ENCODE measurements around the gene EMC7. TPM values are rescaled to one million over a fixed set of nuclear protein-coding genes. Genes with fewer than 3 reads are reported as not detected.
"Not testable (repeated sequence)": the region's sequence is repeated elsewhere in the genome, so short reads cannot be mapped to it uniquely, and the experiment has no call there.

Gene EMC7
- total RNA-seq, 1 donor from 2014 or later: 35.4 TPM

GRCh38 chr15:34126522-34126921, 24.9 kb upstream of the EMC7 start:
- no peaks in the 10 kb centered on the region for H3K36me3 Mint-ChIP-seq
- no peak for DNase-seq (ENCODE audit: low spot score in 2 of 2, unreplicated experiment in 2 of 2)
- peaks cover 12% of the 10 kb centered on the region for H3K9me3 Mint-ChIP-seq
- H3K27me3 Mint-ChIP-seq (ENCODE audit: low read depth): no peaks in the 10 kb centered on the region
- TF ChIP-seq CTCF (IDR thresholded peaks at IDR 0.05; ENCODE audit: unreplicated experiment): no peak
- H3K4me1 Mint-ChIP-seq: peaks cover 6% of the 10 kb centered on the region
- H3K27ac Mint-ChIP-seq: no peak overlapping the region
- H3K4me3 Mint-ChIP-seq: no peak overlapping the region

- peaks cover 14% of the 10 kb centered on the region for H3K9me3 Mint-ChIP-seq
- H3K27ac Mint-ChIP-seq: no peak overlapping the region
- no peak overlapping the region for H3K4me3 Mint-ChIP-seq
- TF ChIP-seq CTCF (IDR thresholded peaks at IDR 0.05; ENCODE audit: unreplicated experiment): no peak
- peaks cover 6% of the 10 kb centered on the region for H3K4me1 Mint-ChIP-seq
- DNase-seq (ENCODE audit: low spot score in 2 of 2, unreplicated experiment in 2 of 2): no peak
- H3K27me3 Mint-ChIP-seq (ENCODE audit: low read depth): no peaks in the 10 kb centered on the region
- H3K36me3 Mint-ChIP-seq: no peaks in the 10 kb centered on the region
Observed at GRCh38 chr15:34125945-34126344, 24.3 kb upstream of the EMC7 start.

- Mint-ChIP-seq H3K4me3 (no peak overlapping the region), H3K4me1 (peaks cover 6% of the 10 kb centered on the region), H3K9me3 (peaks cover 21% of the 10 kb centered on the region), H3K27ac (no peak overlapping the region), H3K27me3 (ENCODE audit: low read depth) (no peaks in the 10 kb centered on the region), H3K36me3 (no peaks in the 10 kb centered on the region)
- no peak for TF ChIP-seq CTCF (IDR thresholded peaks at IDR 0.05; ENCODE audit: unreplicated experiment)
- no peak for DNase-seq (ENCODE audit: low spot score in 2 of 2, unreplicated experiment in 2 of 2)
Observed at GRCh38 chr15:34124651-34125050, 23.0 kb upstream of the EMC7 start.

- Mint-ChIP-seq H3K4me1 (peaks cover 6% of the 10 kb centered on the region), H3K36me3 (no peaks in the 10 kb centered on the region), H3K27ac (no peak overlapping the region), H3K9me3 (peaks cover 20% of the 10 kb centered on the region), H3K27me3 (ENCODE audit: low read depth) (no peaks in the 10 kb centered on the region), H3K4me3 (no peak overlapping the region)
- no peak for TF ChIP-seq CTCF (IDR thresholded peaks at IDR 0.05; ENCODE audit: unreplicated experiment)
- no peak for DNase-seq (ENCODE audit: low spot score in 2 of 2, unreplicated experiment in 2 of 2)
Observed at GRCh38 chr15:34122771-34123183, 21.1 kb upstream of the EMC7 start.

GRCh38 chr15:34121786-34122185, 20.1 kb upstream of the EMC7 start:
- DNase-seq (ENCODE audit: low spot score in 2 of 2, unreplicated experiment in 2 of 2); H3K4me3 Mint-ChIP-seq; H3K27ac Mint-ChIP-seq; H3K36me3 Mint-ChIP-seq; H3K27me3 Mint-ChIP-seq (ENCODE audit: low read depth); H3K4me1 Mint-ChIP-seq: not testable (repeated sequence)
- H3K9me3 Mint-ChIP-seq: peaks cover 15% of the 10 kb centered on the region

- H3K9me3 Mint-ChIP-seq: peaks cover 15% of the 10 kb centered on the region
- H3K4me3 Mint-ChIP-seq, H3K27ac Mint-ChIP-seq: not testable (repeated sequence)
Observed at GRCh38 chr15:34120420-34120819, 18.8 kb upstream of the EMC7 start.

GRCh38 chr15:34119291-34119690, 17.6 kb upstream of the EMC7 start:
- H3K27ac Mint-ChIP-seq: no peak overlapping the region
- DNase-seq (ENCODE audit: low spot score in 2 of 2, unreplicated experiment in 2 of 2): no peak
- H3K27me3 Mint-ChIP-seq (ENCODE audit: low read depth): no peaks in the 10 kb centered on the region
- H3K4me1 Mint-ChIP-seq: peaks cover 8% of the 10 kb centered on the region
- H3K36me3 Mint-ChIP-seq: no peaks in the 10 kb centered on the region
- no peak for TF ChIP-seq CTCF (IDR thresholded peaks at IDR 0.05; ENCODE audit: unreplicated experiment)
- H3K9me3 Mint-ChIP-seq: peaks cover 15% of the 10 kb centered on the region
- H3K4me3 Mint-ChIP-seq: no peak overlapping the region

More at GRCh38 chr15:34120420-34120819, 18.8 kb upstream of the EMC7 start:
- not testable (repeated sequence) for H3K4me1 Mint-ChIP-seq; H3K27me3 Mint-ChIP-seq (ENCODE audit: low read depth); H3K36me3 Mint-ChIP-seq; DNase-seq (ENCODE audit: low spot score in 2 of 2, unreplicated experiment in 2 of 2)

Measured in mesothelial cell of epicardium (in vitro differentiated cells).